ENCODE results near the gene CAPZB.

Gene CAPZB

DNA sequence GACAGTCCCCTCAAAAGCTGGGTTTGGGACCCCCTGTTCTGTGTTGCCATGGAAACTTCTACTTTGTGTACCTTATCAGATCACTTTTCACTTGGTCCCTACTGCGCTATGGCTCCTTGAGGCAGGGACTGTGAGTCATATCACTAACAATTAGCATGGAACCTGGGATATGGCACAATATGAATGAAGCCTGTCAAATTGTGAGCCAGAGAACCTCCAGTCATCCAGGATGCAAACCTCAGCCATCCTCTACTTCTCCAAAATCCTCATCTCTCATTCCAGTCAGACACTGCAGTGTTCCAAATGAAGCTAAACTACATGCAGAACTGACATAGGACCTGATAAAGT lies 11.2 kb upstream of the CAPZB start:
- Histone ChIP-seq H3K79me2 (ENCODE audit: insufficient read depth, low read length) (no peaks in the 10 kb centered on the region), H3K9me2 (replicated peaks; ENCODE audit: insufficient read depth, low read length) (no peaks in the 10 kb centered on the region), H3K36me3 (ENCODE audit: low read length) (no peaks in the 10 kb centered on the region), H3F3A (ENCODE audit: insufficient read depth) (no peaks in the 10 kb centered on the region), H3K4me2 (ENCODE audit: low read depth, low read length, poor library complexity, severe bottlenecking) (no peak overlapping the region), H3K27me3 (ENCODE audit: low read length) (no peaks in the 10 kb centered on the region), H3K9ac (ENCODE audit: low read length) (no peak overlapping the region), H3K9me3 (ENCODE audit: insufficient read depth, low read length) (no peaks in the 10 kb centered on the region), H3K4me3 (ENCODE audit: insufficient read depth, low read length, poor library complexity, severe bottlenecking) (no peak overlapping the region), H3K27ac (ENCODE audit: low read depth, low read length) (no peak overlapping the region), H2AFZ (ENCODE audit: low read depth, low read length, severe bottlenecking) (no peak overlapping the region), H4K20me1 (ENCODE audit: low read depth, low read length) (no peaks in the 10 kb centered on the region)
- no peak for TF ChIP-seq EZH2phosphoT487 (conservative IDR thresholded peaks at IDR 0.05; ENCODE audit: low read length)

GRCh38 chr1:19495799-19496526 lies 10.6 kb upstream of the CAPZB start:
- Histone ChIP-seq H3K4me3 (ENCODE audit: insufficient read depth, low read length, poor library complexity, severe bottlenecking) (no peak overlapping the region), H3K9me3 (ENCODE audit: insufficient read depth, low read length) (no peaks in the 10 kb centered on the region), H3K4me2 (ENCODE audit: low read depth, low read length, poor library complexity, severe bottlenecking) (no peak overlapping the region), H3F3A (ENCODE audit: insufficient read depth) (no peaks in the 10 kb centered on the region), H3K9me2 (replicated peaks; ENCODE audit: insufficient read depth, low read length) (no peaks in the 10 kb centered on the region), H3K27me3 (ENCODE audit: low read length) (no peaks in the 10 kb centered on the region), H3K36me3 (ENCODE audit: low read length) (no peaks in the 10 kb centered on the region), H3K9ac (ENCODE audit: low read length) (no peak overlapping the region), H3K79me2 (ENCODE audit: insufficient read depth, low read length) (no peaks in the 10 kb centered on the region), H4K20me1 (ENCODE audit: low read depth, low read length) (no peaks in the 10 kb centered on the region), H3K27ac (ENCODE audit: low read depth, low read length) (no peak overlapping the region), H2AFZ (ENCODE audit: low read depth, low read length, severe bottlenecking) (no peak overlapping the region)
- TF ChIP-seq CTCF (IDR thresholded peaks at IDR 0.05; ENCODE audit: insufficient read depth, low read length, poor library complexity, severe bottlenecking) (no peak), EZH2phosphoT487 (conservative IDR thresholded peaks at IDR 0.05; ENCODE audit: low read length) (no peak)

DNA sequence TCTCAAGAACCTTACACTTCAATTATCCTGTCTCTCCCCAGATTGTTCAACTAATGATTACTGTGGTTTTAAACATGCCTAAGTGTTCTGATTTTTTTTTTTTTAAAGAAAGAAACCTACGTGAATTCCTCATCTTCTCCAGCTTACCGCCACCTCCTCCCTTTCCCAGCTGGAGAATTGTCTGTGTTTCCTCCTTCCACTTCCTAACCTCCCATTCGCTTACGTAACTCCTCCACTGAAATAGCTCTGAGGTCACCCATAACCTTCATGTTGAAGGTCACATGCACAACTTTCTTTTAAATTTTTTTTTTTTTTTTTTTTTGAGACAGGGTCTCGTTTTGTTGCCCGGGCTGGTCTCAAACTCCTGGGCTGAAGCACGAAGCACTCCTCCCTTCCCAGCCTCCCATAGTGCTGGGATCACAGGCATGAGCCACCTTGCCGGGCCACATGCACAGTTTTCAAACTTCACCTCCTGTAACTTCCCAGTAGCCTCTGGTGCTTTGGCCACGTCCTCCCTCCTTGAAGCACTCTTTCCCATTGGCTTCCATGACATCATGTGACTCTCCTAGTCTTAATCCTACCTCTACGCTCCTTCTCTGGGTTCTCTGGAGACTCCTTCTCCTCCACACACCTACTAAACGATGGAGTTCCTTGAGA lies 9.8 kb upstream of the CAPZB start:
- no peaks in the 10 kb centered on the region for H3K9me2 ChIP-seq (replicated peaks; ENCODE audit: insufficient read depth, low read length)
- no peak overlapping the region for H3K4me2 ChIP-seq (ENCODE audit: low read depth, low read length, poor library complexity, severe bottlenecking)
- no peak overlapping the region for H2AFZ ChIP-seq (ENCODE audit: low read depth, low read length, severe bottlenecking)
- no peaks in the 10 kb centered on the region for H3K9me3 ChIP-seq (ENCODE audit: insufficient read depth, low read length)
- no peak overlapping the region for H3K9ac ChIP-seq (ENCODE audit: low read length)
- no peaks in the 10 kb centered on the region for H3K27me3 ChIP-seq (ENCODE audit: low read length)
- no peak overlapping the region for H3K27ac ChIP-seq (ENCODE audit: low read depth, low read length)
- H3K79me2 ChIP-seq (ENCODE audit: insufficient read depth, low read length): no peaks in the 10 kb centered on the region
- no peaks in the 10 kb centered on the region for H3K36me3 ChIP-seq (ENCODE audit: low read length)
- TF ChIP-seq EZH2phosphoT487 (conservative IDR thresholded peaks at IDR 0.05; ENCODE audit: low read length) (no peak), CTCF (IDR thresholded peaks at IDR 0.05; ENCODE audit: insufficient read depth, low read length, poor library complexity, severe bottlenecking) (no peak)
- H3K4me3 ChIP-seq (ENCODE audit: insufficient read depth, low read length, poor library complexity, severe bottlenecking): no peak overlapping the region
- no peaks in the 10 kb centered on the region for H3F3A ChIP-seq (ENCODE audit: insufficient read depth)
- H4K20me1 ChIP-seq (ENCODE audit: low read depth, low read length): no peaks in the 10 kb centered on the region

- H3K4me3 ChIP-seq (ENCODE audit: insufficient read depth, low read length, poor library complexity, severe bottlenecking): no peak overlapping the region
- TF ChIP-seq CTCF (IDR thresholded peaks at IDR 0.05; ENCODE audit: insufficient read depth, low read length, poor library complexity, severe bottlenecking): no peak
- no peak for TF ChIP-seq EZH2phosphoT487 (conservative IDR thresholded peaks at IDR 0.05; ENCODE audit: low read length)
- H3K27me3 ChIP-seq (ENCODE audit: low read length): no peaks in the 10 kb centered on the region
- no peaks in the 10 kb centered on the region for H3F3A ChIP-seq (ENCODE audit: insufficient read depth)
- H3K36me3 ChIP-seq (ENCODE audit: low read length): no peaks in the 10 kb centered on the region
- H3K9me2 ChIP-seq (replicated peaks; ENCODE audit: insufficient read depth, low read length): no peaks in the 10 kb centered on the region
- H3K79me2 ChIP-seq (ENCODE audit: insufficient read depth, low read length): no peaks in the 10 kb centered on the region
- no peak overlapping the region for H2AFZ ChIP-seq (ENCODE audit: low read depth, low read length, severe bottlenecking)
- no peaks in the 10 kb centered on the region for H4K20me1 ChIP-seq (ENCODE audit: low read depth, low read length)
- H3K27ac ChIP-seq (ENCODE audit: low read depth, low read length): no peak overlapping the region
- H3K4me2 ChIP-seq (ENCODE audit: low read depth, low read length, poor library complexity, severe bottlenecking): no peak overlapping the region
- no peaks in the 10 kb centered on the region for H3K9me3 ChIP-seq (ENCODE audit: insufficient read depth, low read length)
- no peak overlapping the region for H3K9ac ChIP-seq (ENCODE audit: low read length)
Observed at GRCh38 chr1:19493547-19493946, 8.2 kb upstream of the CAPZB start.
